Caco-2 (cell line): ENCODE data around the gene TBRG4. TPM values are rescaled to one million over a fixed set of nuclear protein-coding genes. Genes with fewer than 3 reads are reported as not detected.
A peak's percentile ranks its signal among the peaks of the same experiment; 100 is the strongest.

Source experiments
- BruUV-seq: library from RNA; stranded (reverse); fragments of 400-500 nt; replicated peaks from 2 replicates; lab custom pipeline; 2021; lab: Mats Ljungman, UMichigan
- CTCF ChIA-PET: fragments of 300-600 bp; sonication (Branson Sonifier 250); formaldehyde crosslinking; loops from one replicate; lab custom pipeline; 2022; ENCODE audit warnings: antibody characterized with exemption; lab: Charles Lee
- POLR2A ChIA-PET: fragments of 300-600 bp; sonication (Branson Sonifier 250); formaldehyde crosslinking; loops from one replicate; lab custom pipeline; 2022; ENCODE audit warnings: antibody characterized with exemption; lab: Charles Lee
- DNase-seq, 2 experiments: peaks; one replicate each; pipeline versions ENCODE4 v3.0.0 to v3.0.0-alpha.2; 2020 to 2022
- H3K27me3 ChIP-seq: replicated peaks from 2 replicates; pipeline ENCODE4 v1.6.0; 2011; ENCODE audit warnings: low read length; ENCODE audit not compliant: control insufficient read depth, insufficient read depth
- H3K36me3 ChIP-seq: 2 replicates; pipeline ENCODE4 v1.5.1; 2011; ENCODE audit warnings: low read length; ENCODE audit not compliant: control insufficient read depth, insufficient read depth
- H3K4me1 ChIP-seq: fragments of 250-450 bp; sonication (Bioruptor Pico); 2 replicates; pipeline ENCODE4 v1.5.1; 2020; ENCODE audit warnings: mild to moderate bottlenecking
- H3K4me3 ChIP-seq: 2 replicates; pipeline ENCODE4 v1.5.1; 2011; ENCODE audit warnings: low read depth, mild to moderate bottlenecking, control low read depth, low read length
- H3K9me3 ChIP-seq: fragments of 250-450 bp; sonication (Bioruptor Pico); 2 replicates; pipeline ENCODE4 v1.5.1; 2020; ENCODE audit warnings: mild to moderate bottlenecking, moderate library complexity
- H3K27ac Mint-ChIP-seq: one replicate; pipeline ENCODE4 v1.8.0; 2022; ENCODE audit warnings: mixed read lengths; ENCODE audit not compliant: unreplicated experiment
- H3K27me3 Mint-ChIP-seq: one replicate; pipeline ENCODE4 v1.8.0; 2022; ENCODE audit warnings: mixed read lengths; ENCODE audit not compliant: insufficient read depth, unreplicated experiment
- H3K36me3 Mint-ChIP-seq: one replicate; pipeline ENCODE4 v1.8.0; 2022; ENCODE audit warnings: mild to moderate bottlenecking, mixed read lengths; ENCODE audit not compliant: insufficient read depth, unreplicated experiment
- H3K4me1 Mint-ChIP-seq: one replicate; pipeline ENCODE4 v1.8.0; 2022; ENCODE audit warnings: low read depth, mixed read lengths; ENCODE audit not compliant: unreplicated experiment
- H3K4me3 Mint-ChIP-seq: one replicate; pipeline ENCODE4 v1.8.0; 2022; ENCODE audit warnings: mild to moderate bottlenecking, moderate library complexity, mixed read lengths; ENCODE audit not compliant: unreplicated experiment
- H3K9me3 Mint-ChIP-seq: one replicate; pipeline ENCODE4 v1.8.0; 2022; ENCODE audit warnings: mixed read lengths; ENCODE audit not compliant: unreplicated experiment
- CTCF ChIP-seq, 2 experiments: fragments of 200-600 bp in 1 of 2; IDR thresholded peaks; 1 replicate in 1 of 2; 2 replicates in 1 of 2; pipeline versions ENCODE4 v1.5.1 to v1.8.0; 2011 to 2022; ENCODE audit warnings: antibody characterized with exemption in 1 of 2, control low read depth in 1 of 2, inconsistent platforms in 1 of 2, low read depth in 1 of 2, low read length in 1 of 2, mild to moderate bottlenecking in 1 of 2, moderate library complexity in 1 of 2; ENCODE audit not compliant: insufficient read depth in 1 of 2, severe bottlenecking in 1 of 2, unreplicated experiment in 1 of 2
- intact Hi-C: fragments of 100-400 bp; cut with micrococcal nuclease; formaldehyde crosslinking; loops from one replicate; pipeline ENCODE4 v1.10.0; 2022; ENCODE audit not compliant: unreplicated experiment
- total RNA-seq: library from RNA; stranded (reverse); gene quantifications from 2 replicates; pipeline ENCODE4 v1.2.3, GENCODE V29; 2022

TBRG4 gene
- total RNA-seq, 1 experiment from 2014 or later = 116 TPM

GRCh38 chr7:45136106-45137060 is 24.9 kb upstream of the TBRG4 start:
- H3K27me3 ChIP-seq = no peaks in the 10 kb centered on the region
- Mint-ChIP-seq H3K4me1 (no peaks in the 10 kb centered on the region), H3K36me3 (no peaks in the 10 kb centered on the region), H3K27me3 (peaks cover 13% of the 10 kb centered on the region), H3K9me3 (no peaks in the 10 kb centered on the region), H3K4me3 (no peak overlapping the region), H3K27ac (no peak overlapping the region)
- no peak overlapping the region for H3K4me3 ChIP-seq
- H3K4me1 ChIP-seq = no peaks in the 10 kb centered on the region
- peak; percentile 80 to 88 for TF ChIP-seq CTCF (IDR thresholded peaks at IDR 0.05; ENCODE audit: insufficient read depth in 1 of 2, low read depth in 1 of 2, low read length in 1 of 2, severe bottlenecking in 1 of 2, unreplicated experiment in 1 of 2)
- no peaks in the 10 kb centered on the region for H3K9me3 ChIP-seq
- intact Hi-C loops = loop anchor here (1.0 to 2.0 kb wide), 5 partner anchors 58 to 548 kb away; no protein-coding TSS in a partner anchor
- CTCF ChIA-PET = interaction anchor here (0.5 to 2.1 kb wide), 11 partner anchors 13 to 759 kb away, joined by 3 to 29 read pairs (median 4); partner anchors contain the start of genes CCM2 and TBRG4
- no TSS peak for BruUV-seq
- peak in 1 of 2 experiments; percentile 68 for DNase-seq
- POLR2A ChIA-PET = interaction anchor here (0.8 kb wide), 1 partner anchor 288 kb away, joined by 3 read pairs; the partner anchor contains the start of gene H2AZ2
- no peaks in the 10 kb centered on the region for H3K36me3 ChIP-seq

GRCh38 chr7:45133877-45134276 is 22.4 kb upstream of the TBRG4 start:
- POLR2A ChIA-PET = no interaction called here
- no peak for DNase-seq
- Mint-ChIP-seq H3K27ac (no peak overlapping the region), H3K9me3 (no peaks in the 10 kb centered on the region), H3K4me1 (no peaks in the 10 kb centered on the region), H3K27me3 (peaks cover 18% of the 10 kb centered on the region), H3K36me3 (no peaks in the 10 kb centered on the region), H3K4me3 (no peak overlapping the region)
- no peaks in the 10 kb centered on the region for H3K4me1 ChIP-seq
- H3K9me3 ChIP-seq = no peaks in the 10 kb centered on the region
- CTCF ChIA-PET = no interaction called here
- no peak overlapping the region for H3K4me3 ChIP-seq
- TF ChIP-seq CTCF (IDR thresholded peaks at IDR 0.05; ENCODE audit: insufficient read depth in 1 of 2, low read depth in 1 of 2, low read length in 1 of 2, severe bottlenecking in 1 of 2, unreplicated experiment in 1 of 2) = no peak
- intact Hi-C loops = no loop called here
- H3K27me3 ChIP-seq = no peaks in the 10 kb centered on the region
- BruUV-seq = no TSS peak
- H3K36me3 ChIP-seq = no peaks in the 10 kb centered on the region

GRCh38 chr7:45133352-45133751 is 21.9 kb upstream of the TBRG4 start:
- H3K27me3 ChIP-seq = no peaks in the 10 kb centered on the region
- CTCF ChIA-PET = no interaction called here
- H3K36me3 ChIP-seq = no peaks in the 10 kb centered on the region
- intact Hi-C loops = no loop called here
- Mint-ChIP-seq H3K36me3 (no peaks in the 10 kb centered on the region), H3K4me3 (no peak overlapping the region), H3K9me3 (no peaks in the 10 kb centered on the region), H3K27ac (no peak overlapping the region), H3K27me3 (peaks cover 19% of the 10 kb centered on the region), H3K4me1 (no peaks in the 10 kb centered on the region)
- BruUV-seq = no TSS peak
- no peaks in the 10 kb centered on the region for H3K4me1 ChIP-seq
- TF ChIP-seq CTCF (IDR thresholded peaks at IDR 0.05; ENCODE audit: insufficient read depth in 1 of 2, low read depth in 1 of 2, low read length in 1 of 2, severe bottlenecking in 1 of 2, unreplicated experiment in 1 of 2) = no peak
- no peaks in the 10 kb centered on the region for H3K9me3 ChIP-seq
- POLR2A ChIA-PET = no interaction called here
- H3K4me3 ChIP-seq = no peak overlapping the region
- no peak for DNase-seq
